Neural cell (in vitro differentiated cells): ENCODE measurements around the gene TRAPPC5. TPM values are rescaled to one million over a fixed set of nuclear protein-coding genes. Genes with fewer than 3 reads are reported as not detected.

Experiments used
- H2AFZ ChIP-seq: fragments of 200-600, 300-800 bp; sonication (generic), shearing (Covaris generic); 2 replicates; pipeline ENCODE4 v1.6.0; 2014; ENCODE audit warnings: low read depth, mild to moderate bottlenecking, antibody characterized with exemption, low read length, moderate library complexity
- H3F3A ChIP-seq: fragments of 200-600 bp; shearing (Covaris generic); 2 replicates; pipeline ENCODE4 v1.6.1; 2016; ENCODE audit warnings: mild to moderate bottlenecking, moderate library complexity, mixed read lengths, antibody characterized with exemption, low read length; ENCODE audit not compliant: insufficient read depth, poor library complexity, severe bottlenecking
- H3K27ac ChIP-seq: fragments of 200-600, 300-800 bp; sonication (generic), shearing (Covaris generic); 2 replicates; pipeline ENCODE4 v1.5.1; 2014; ENCODE audit warnings: mild to moderate bottlenecking, low read length, moderate library complexity
- H3K27me3 ChIP-seq: fragments of 300-800, 200-600 bp; sonication (generic), shearing (Covaris generic); 2 replicates; pipeline ENCODE4 v1.6.0; 2014; ENCODE audit warnings: mild to moderate bottlenecking, low read depth, low read length, moderate library complexity; ENCODE audit not compliant: insufficient read depth
- H3K36me3 ChIP-seq: fragments of 300-800, 200-600 bp; sonication (generic), shearing (Covaris generic); 2 replicates; pipeline ENCODE4 v1.5.1; 2014; ENCODE audit warnings: mild to moderate bottlenecking, antibody characterized with exemption, low read length, moderate library complexity; ENCODE audit not compliant: insufficient read depth
- H3K4me2 ChIP-seq: fragments of 300-800, 200-600 bp; sonication (generic), shearing (Covaris generic); 2 replicates; pipeline ENCODE4 v1.6.0; 2014; ENCODE audit warnings: mild to moderate bottlenecking, low read length
- H3K4me3 ChIP-seq: fragments of 300-800, 200-600 bp; sonication (generic), shearing (Covaris generic); 2 replicates; pipeline ENCODE4 v1.5.1; 2014; ENCODE audit warnings: mild to moderate bottlenecking, low read length, moderate library complexity
- H3K79me2 ChIP-seq: fragments of 200-600 bp; shearing (Covaris generic); replicated peaks from 2 replicates; pipeline ENCODE4 v1.6.0; 2014; ENCODE audit warnings: mild to moderate bottlenecking, low read length, moderate library complexity; ENCODE audit not compliant: insufficient read depth
- H3K9ac ChIP-seq: fragments of 300-800, 200-600 bp; sonication (generic), shearing (Covaris generic); 2 replicates; pipeline ENCODE4 v1.6.1; 2016; ENCODE audit warnings: mild to moderate bottlenecking, low read length, mixed read lengths
- H3K9me2 ChIP-seq: fragments of 200-600 bp; shearing (Covaris generic); 2 replicates; pipeline ENCODE4 v1.6.1; 2016; ENCODE audit warnings: mild to moderate bottlenecking, low read length, mixed read lengths; ENCODE audit not compliant: insufficient read depth
- H3K9me3 ChIP-seq: fragments of 200-600, 300-800 bp; sonication (generic), shearing (Covaris generic); 2 replicates; pipeline ENCODE4 v1.6.1; 2016; ENCODE audit warnings: mild to moderate bottlenecking, mixed run types, low read length, moderate library complexity, mixed read lengths
- H4K20me1 ChIP-seq: fragments of 200-600 bp; shearing (Covaris generic); 2 replicates; pipeline ENCODE4 v1.6.1; 2016; ENCODE audit warnings: mild to moderate bottlenecking, mixed run types; ENCODE audit not compliant: insufficient read depth
- CTCF ChIP-seq: fragments of 450-650 bp; IDR thresholded peaks from 2 replicates; pipeline ENCODE4 v1.5.1; 2014; ENCODE audit warnings: antibody characterized with exemption, mild to moderate bottlenecking, moderate library complexity; ENCODE audit not compliant: poor library complexity, severe bottlenecking
- EP300 ChIP-seq: fragments of 450-650 bp; conservative IDR thresholded peaks from 2 replicates; pipeline ENCODE4 v1.6.1; 2014; ENCODE audit warnings: antibody characterized with exemption, mild to moderate bottlenecking, moderate library complexity; ENCODE audit not compliant: poor library complexity, severe bottlenecking
- EZH2 ChIP-seq: fragments of 200-600, 300-800 bp; shearing (Covaris generic), sonication (generic); IDR thresholded peaks from 2 replicates; pipeline ENCODE4 v1.6.1; 2014; ENCODE audit warnings: antibody characterized with exemption, low read length, borderline replicate concordance, mild to moderate bottlenecking; ENCODE audit not compliant: insufficient read depth, poor library complexity, severe bottlenecking
- MXI1 ChIP-seq: fragments of 450-650 bp; conservative IDR thresholded peaks from 2 replicates; pipeline ENCODE4 v1.6.1; 2014; ENCODE audit warnings: antibody characterized with exemption, mild to moderate bottlenecking; ENCODE audit not compliant: poor library complexity, severe bottlenecking
- POLR2AphosphoS5 ChIP-seq: IDR thresholded peaks from 2 replicates; pipeline ENCODE4 v1.6.1; 2012
- RAD21 ChIP-seq: fragments of 450-650 bp; conservative IDR thresholded peaks from 2 replicates; pipeline ENCODE4 v1.6.1; 2014; ENCODE audit warnings: antibody characterized with exemption, mild to moderate bottlenecking, moderate library complexity
- SMC3 ChIP-seq: fragments of 450-650 bp; conservative IDR thresholded peaks from 2 replicates; pipeline ENCODE4 v1.6.1; 2014; ENCODE audit warnings: antibody characterized with exemption, mild to moderate bottlenecking, moderate library complexity; ENCODE audit not compliant: poor library complexity
- TAF1 ChIP-seq: IDR thresholded peaks from 2 replicates; pipeline ENCODE4 v1.6.1; 2012; ENCODE audit warnings: low read depth
- polyA plus RNA-seq: library from polyadenylated mRNA; depleted of rRNA; stranded (reverse); fragments of >200 nt; gene quantifications from 2 replicates; pipeline ENCODE4 v1.2.3, GENCODE V29; 2014
- TF ChIP-seq, protein P1 (sequence below): IDR thresholded peaks from 2 replicates; pipeline ENCODE4 v1.6.1; 2012; ENCODE audit warnings: borderline replicate concordance

Gene TRAPPC5
- polyA plus RNA-seq, 1 donor from 2014 or later, result 88.5 TPM

GRCh38 chr19:7737215-7737614, 56.6 kb downstream of the TRAPPC5 start:
- H3K4me2 ChIP-seq, result no peak overlapping the region
- H3K79me2 ChIP-seq, result no peaks in the 10 kb centered on the region
- TF ChIP-seq, protein P1, sequence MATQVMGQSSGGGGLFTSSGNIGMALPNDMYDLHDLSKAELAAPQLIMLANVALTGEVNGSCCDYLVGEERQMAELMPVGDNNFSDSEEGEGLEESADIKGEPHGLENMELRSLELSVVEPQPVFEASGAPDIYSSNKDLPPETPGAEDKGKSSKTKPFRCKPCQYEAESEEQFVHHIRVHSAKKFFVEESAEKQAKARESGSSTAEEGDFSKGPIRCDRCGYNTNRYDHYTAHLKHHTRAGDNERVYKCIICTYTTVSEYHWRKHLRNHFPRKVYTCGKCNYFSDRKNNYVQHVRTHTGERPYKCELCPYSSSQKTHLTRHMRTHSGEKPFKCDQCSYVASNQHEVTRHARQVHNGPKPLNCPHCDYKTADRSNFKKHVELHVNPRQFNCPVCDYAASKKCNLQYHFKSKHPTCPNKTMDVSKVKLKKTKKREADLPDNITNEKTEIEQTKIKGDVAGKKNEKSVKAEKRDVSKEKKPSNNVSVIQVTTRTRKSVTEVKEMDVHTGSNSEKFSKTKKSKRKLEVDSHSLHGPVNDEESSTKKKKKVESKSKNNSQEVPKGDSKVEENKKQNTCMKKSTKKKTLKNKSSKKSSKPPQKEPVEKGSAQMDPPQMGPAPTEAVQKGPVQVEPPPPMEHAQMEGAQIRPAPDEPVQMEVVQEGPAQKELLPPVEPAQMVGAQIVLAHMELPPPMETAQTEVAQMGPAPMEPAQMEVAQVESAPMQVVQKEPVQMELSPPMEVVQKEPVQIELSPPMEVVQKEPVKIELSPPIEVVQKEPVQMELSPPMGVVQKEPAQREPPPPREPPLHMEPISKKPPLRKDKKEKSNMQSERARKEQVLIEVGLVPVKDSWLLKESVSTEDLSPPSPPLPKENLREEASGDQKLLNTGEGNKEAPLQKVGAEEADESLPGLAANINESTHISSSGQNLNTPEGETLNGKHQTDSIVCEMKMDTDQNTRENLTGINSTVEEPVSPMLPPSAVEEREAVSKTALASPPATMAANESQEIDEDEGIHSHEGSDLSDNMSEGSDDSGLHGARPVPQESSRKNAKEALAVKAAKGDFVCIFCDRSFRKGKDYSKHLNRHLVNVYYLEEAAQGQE, result no peak
- TF ChIP-seq TAF1 (no peak), CTCF (no peak), EP300 (no peak), MXI1 (no peak), SMC3 (no peak), RAD21 (no peak), POLR2AphosphoS5 (no peak), EZH2 (no peak)
- H3K27me3 ChIP-seq, result peaks cover 20% of the 10 kb centered on the region
- no peaks in the 10 kb centered on the region for H4K20me1 ChIP-seq
- H3K4me3 ChIP-seq, result no peak overlapping the region
- H3K9ac ChIP-seq, result no peak overlapping the region
- H3K9me2 ChIP-seq, result no peaks in the 10 kb centered on the region
- no peak overlapping the region for H2AFZ ChIP-seq
- H3K9me3 ChIP-seq, result no peaks in the 10 kb centered on the region
- no peaks in the 10 kb centered on the region for H3K36me3 ChIP-seq
- H3K27ac ChIP-seq, result no peak overlapping the region
- no peaks in the 10 kb centered on the region for H3F3A ChIP-seq

Other genes starting within 250 kb of the TRAPPC5 start
- 1.2 and 1.3 TPM in 2 replicates for gene PEX11G, start 191.8 kb upstream of the TRAPPC5 start, polyA plus RNA-seq
- 14.6 and 22.0 TPM in 2 replicates for gene ZNF358, start 164.7 kb upstream of the TRAPPC5 start, polyA plus RNA-seq
- 16.9 and 20.6 TPM in 2 replicates for gene MCOLN1, start 158.2 kb upstream of the TRAPPC5 start, polyA plus RNA-seq
- 10.8 and 25.0 TPM in 2 replicates for gene PNPLA6, start 145.1 kb upstream of the TRAPPC5 start, polyA plus RNA-seq
- gene CAMSAP3, start 85.0 kb upstream of the TRAPPC5 start, polyA plus RNA-seq, result 17.0 and 22.5 TPM in 2 replicates
- gene XAB2, start 51.3 kb upstream of the TRAPPC5 start, polyA plus RNA-seq, result 19.6 and 20.8 TPM in 2 replicates
- gene PET100, start 51.0 kb upstream of the TRAPPC5 start, polyA plus RNA-seq, result 84.6 and 105 TPM in 2 replicates
- not detected in 2 replicates for gene PCP2, start 47.1 kb upstream of the TRAPPC5 start, polyA plus RNA-seq
- 1.7 and 7.8 TPM in 2 replicates for gene STXBP2, start 43.7 kb upstream of the TRAPPC5 start, polyA plus RNA-seq
- not detected in 2 replicates for gene RETN, start 11.8 kb upstream of the TRAPPC5 start, polyA plus RNA-seq
- 0.22 TPM in 1 of 2 replicates, not detected in the other for gene MCEMP1, start 3.7 kb upstream of the TRAPPC5 start, polyA plus RNA-seq
- not detected in 2 replicates for gene FCER2, start 21.3 kb downstream of the TRAPPC5 start, polyA plus RNA-seq
- gene CLEC4G, start 51.3 kb downstream of the TRAPPC5 start, polyA plus RNA-seq, result not detected in 2 replicates
- not detected in 2 replicates for gene CD209, start 66.7 kb downstream of the TRAPPC5 start, polyA plus RNA-seq
- gene CLEC4M, start 82.4 kb downstream of the TRAPPC5 start, polyA plus RNA-seq, result not detected in 2 replicates
- 50.6 and 65.1 TPM in 2 replicates for gene EVI5L, start 149.4 kb downstream of the TRAPPC5 start, polyA plus RNA-seq
- gene PRR36, start 193.6 kb downstream of the TRAPPC5 start, polyA plus RNA-seq, result 2.5 and 2.7 TPM in 2 replicates
- not detected in 2 replicates for gene LRRC8E, start 207.7 kb downstream of the TRAPPC5 start, polyA plus RNA-seq
- 9.2 and 13.4 TPM in 2 replicates for gene MAP2K7, start 223.0 kb downstream of the TRAPPC5 start, polyA plus RNA-seq
- gene TGFBR3L, start 234.0 kb downstream of the TRAPPC5 start, polyA plus RNA-seq, result not detected in 2 replicates
- gene SNAPC2, start 239.5 kb downstream of the TRAPPC5 start, polyA plus RNA-seq, result 12.8 and 13.2 TPM in 2 replicates
- 24.7 and 34.1 TPM in 2 replicates for gene CTXN1, start 245.3 kb downstream of the TRAPPC5 start, polyA plus RNA-seq